HEK293 (cell line): ENCODE measurements around the gene WASF2.

Experiments
- CTCF ChIP-seq: fragments of 450-650 bp; formaldehyde crosslinking; IDR thresholded peaks from 2 replicates; pipeline ENCODE4 v1.5.1; 2016; ENCODE audit warnings: missing biosample characterization, missing genetic modification characterization
- HOXA7 ChIP-seq: sonication (generic); formaldehyde crosslinking; IDR thresholded peaks from 2 replicates; pipeline ENCODE4 v1.8.1; 2022; ENCODE audit warnings: missing genetic modification reagents, borderline replicate concordance
- PRDM10 ChIP-seq: fragments of 450-650 bp; formaldehyde crosslinking; IDR thresholded peaks from 2 replicates; pipeline ENCODE4 v1.5.1; 2016; ENCODE audit warnings: missing biosample characterization, missing genetic modification characterization
- ZNF114 ChIP-seq: fragments of 450-650 bp; formaldehyde crosslinking; IDR thresholded peaks from 2 replicates; pipeline ENCODE4 v1.5.0; 2017; ENCODE audit warnings: missing biosample characterization, missing genetic modification characterization
- ZNF184 ChIP-seq: fragments of 450-650 bp; IDR thresholded peaks from 2 replicates; pipeline ENCODE4 v1.5.1; 2018; ENCODE audit warnings: missing biosample characterization, mild to moderate bottlenecking, missing genetic modification characterization
- ZNF248 ChIP-seq: fragments of 450-650 bp; formaldehyde crosslinking; IDR thresholded peaks from 2 replicates; pipeline ENCODE4 v1.5.1; 2017; ENCODE audit warnings: missing biosample characterization, missing genetic modification characterization
- ZNF362 ChIP-seq: fragments of 450-650 bp; formaldehyde crosslinking; IDR thresholded peaks from 2 replicates; pipeline ENCODE4 v1.5.1; 2016; ENCODE audit warnings: missing biosample characterization, missing genetic modification characterization
- ZNF416 ChIP-seq: fragments of 450-650 bp; formaldehyde crosslinking; IDR thresholded peaks from 2 replicates; pipeline ENCODE4 v1.5.1; 2016; ENCODE audit warnings: missing biosample characterization, missing genetic modification characterization
- ZNF501 ChIP-seq: fragments of 450-650 bp; formaldehyde crosslinking; IDR thresholded peaks from 2 replicates; pipeline ENCODE4 v1.5.1; 2016; ENCODE audit warnings: missing biosample characterization, missing genetic modification characterization
- ZNF747 ChIP-seq: fragments of 450-650 bp; formaldehyde crosslinking; IDR thresholded peaks from 2 replicates; pipeline ENCODE4 v1.5.1; 2016; ENCODE audit warnings: missing biosample characterization, missing genetic modification characterization
- ZNF777 ChIP-seq: fragments of 450-650 bp; formaldehyde crosslinking; IDR thresholded peaks from 2 replicates; pipeline ENCODE4 v1.5.1; 2017; ENCODE audit warnings: missing biosample characterization, missing genetic modification characterization, borderline replicate concordance
- ZSCAN5A ChIP-seq: fragments of 450-650 bp; formaldehyde crosslinking; IDR thresholded peaks from 2 replicates; pipeline ENCODE4 v1.5.1; 2016; ENCODE audit warnings: missing biosample characterization, missing genetic modification characterization
- TF ChIP-seq, protein P1 (sequence below): sonication (generic); formaldehyde crosslinking; IDR thresholded peaks from 2 replicates; pipeline ENCODE4 v1.8.1; 2022; ENCODE audit warnings: mild to moderate bottlenecking, moderate library complexity, missing genetic modification reagents

- TF ChIP-seq ZNF114 (tag by site-specific recombination): no peak
- no peak for TF ChIP-seq PRDM10 (tag by site-specific recombination)
- TF ChIP-seq CTCF (tag by site-specific recombination): no peak
- TF ChIP-seq ZNF501 (tag by site-specific recombination): no peak
- no peak for TF ChIP-seq ZNF248 (tag by site-specific recombination)
- no peak for TF ChIP-seq HOXA7 (CRISPR knock-in tag)
- no peak for TF ChIP-seq ZSCAN5A (tag by site-specific recombination)
- no peak for TF ChIP-seq ZNF777 (tag by site-specific recombination)
- no peak for TF ChIP-seq ZNF184 (tag by site-specific recombination)
- TF ChIP-seq, protein P1, sequence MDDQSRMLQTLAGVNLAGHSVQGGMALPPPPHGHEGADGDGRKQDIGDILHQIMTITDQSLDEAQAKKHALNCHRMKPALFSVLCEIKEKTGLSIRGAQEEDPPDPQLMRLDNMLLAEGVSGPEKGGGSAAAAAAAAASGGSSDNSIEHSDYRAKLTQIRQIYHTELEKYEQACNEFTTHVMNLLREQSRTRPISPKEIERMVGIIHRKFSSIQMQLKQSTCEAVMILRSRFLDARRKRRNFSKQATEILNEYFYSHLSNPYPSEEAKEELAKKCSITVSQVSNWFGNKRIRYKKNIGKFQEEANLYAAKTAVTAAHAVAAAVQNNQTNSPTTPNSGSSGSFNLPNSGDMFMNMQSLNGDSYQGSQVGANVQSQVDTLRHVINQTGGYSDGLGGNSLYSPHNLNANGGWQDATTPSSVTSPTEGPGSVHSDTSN (CRISPR knock-in tag): no peak
- TF ChIP-seq ZNF416 (tag by site-specific recombination): no peak
- no peak for TF ChIP-seq ZNF362 (tag by site-specific recombination)
- no peak for TF ChIP-seq ZNF747 (tag by site-specific recombination)
These were observed 16.2 kb downstream of the WASF2 start for GRCh38 chr1:27473755-27474154.
